NCI-H146 (cell line): ENCODE data around the gene FYTTD1.

ENCODE experiments used
- DNase-seq: peaks from one replicate; lab custom pipeline; 2025; lab: John Stamatoyannopoulos, UW

The FYTTD1 gene

DNA sequence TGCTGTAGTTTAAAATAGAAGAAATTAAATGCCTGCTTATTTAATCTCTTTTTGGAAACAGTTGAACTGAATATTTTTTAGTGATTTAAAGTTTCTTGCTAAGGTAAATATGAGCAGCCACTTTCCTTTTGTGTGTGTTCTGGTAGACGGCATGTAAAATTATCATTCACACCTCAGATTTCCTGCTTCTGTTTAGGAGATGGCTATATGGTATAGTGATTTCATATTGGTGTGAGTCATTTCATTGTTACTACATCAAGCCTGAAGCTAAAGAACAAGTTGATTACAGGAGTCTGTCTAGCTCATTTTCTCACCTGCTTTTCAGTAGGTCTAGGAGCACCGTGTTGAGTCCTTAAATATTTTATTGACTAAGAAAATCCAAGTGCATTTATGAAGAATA is 43.6 kb downstream of the FYTTD1 start:
- no peak for DNase-seq

DNA sequence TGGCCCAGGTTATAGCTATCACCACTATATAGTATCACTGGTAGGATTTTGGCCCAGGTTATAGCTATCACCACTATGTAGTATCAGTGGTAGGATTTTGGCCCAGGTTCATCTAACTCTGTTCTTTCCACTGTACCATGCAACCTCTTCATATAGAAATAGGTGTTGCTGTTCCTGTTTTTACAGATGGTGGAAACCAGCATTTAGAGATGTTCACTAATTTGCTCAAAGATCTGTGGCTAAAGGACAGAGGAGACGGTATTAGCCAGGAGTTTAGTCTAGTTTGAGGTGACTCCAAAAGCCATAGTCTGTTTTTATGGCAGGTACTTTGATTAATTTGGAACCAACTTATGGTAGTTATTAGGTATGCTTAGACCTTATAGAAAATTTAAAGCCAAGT is 44.4 kb downstream of the FYTTD1 start:
- DNase-seq = no peak

DNA sequence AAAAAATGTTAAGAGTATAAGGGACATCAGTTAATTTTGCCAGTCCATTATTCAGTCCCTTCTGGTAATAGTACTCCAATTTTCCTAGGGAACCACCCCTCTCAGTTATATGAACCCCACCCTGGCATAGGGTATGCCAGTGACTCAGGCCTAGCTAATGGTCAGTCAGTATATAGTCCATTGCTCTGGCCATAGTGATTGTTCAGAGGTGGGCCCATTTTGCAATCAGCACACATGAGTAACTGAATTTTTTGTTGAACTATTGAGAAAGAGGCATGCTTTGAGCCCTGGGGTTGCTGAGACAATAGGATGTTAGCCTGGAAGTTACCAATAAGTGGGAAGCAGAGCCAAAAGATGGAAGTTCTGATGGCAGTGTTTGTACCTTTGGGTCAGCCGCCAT is 45.5 kb downstream of the FYTTD1 start:
- DNase-seq = no peak

DNA sequence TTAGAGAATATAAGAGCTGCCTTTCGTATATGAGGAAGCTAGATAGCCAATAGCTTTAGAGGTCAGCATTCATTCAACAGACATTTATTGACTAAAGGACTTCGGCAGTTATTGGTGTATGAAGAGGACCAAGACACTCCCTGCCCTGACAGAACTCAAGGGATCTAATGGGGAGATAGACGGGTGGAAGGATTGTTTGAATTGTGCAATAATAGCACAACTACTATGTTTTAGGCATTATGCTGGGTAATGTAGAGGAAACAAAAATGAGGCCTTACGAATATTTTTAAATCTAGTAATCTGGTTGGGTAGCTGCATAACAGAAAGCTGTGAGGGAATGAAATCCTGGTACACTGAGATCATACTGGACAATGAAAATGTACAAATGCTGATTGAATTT is 46.4 kb downstream of the FYTTD1 start:
- DNase-seq = no peak

DNA sequence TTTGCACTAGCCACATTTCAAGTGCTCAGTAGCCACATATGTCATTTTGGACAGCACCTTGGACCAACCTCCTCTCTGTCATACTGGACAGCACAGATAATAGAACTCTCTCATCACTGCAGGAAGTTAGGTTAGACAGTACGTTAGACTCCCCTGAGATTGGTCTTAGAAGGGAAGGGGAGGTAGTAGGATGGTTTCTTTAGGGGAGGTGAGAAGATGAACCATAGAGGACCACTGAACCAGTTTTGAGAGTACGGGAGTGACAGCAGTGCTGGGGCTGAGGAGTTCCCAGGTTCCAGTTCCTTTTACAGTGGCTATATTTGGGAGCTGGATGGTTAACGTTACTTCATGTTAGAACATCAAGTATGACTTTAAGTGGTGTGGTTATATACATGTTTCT is 49.2 kb downstream of the FYTTD1 start:
- no peak for DNase-seq

DNA sequence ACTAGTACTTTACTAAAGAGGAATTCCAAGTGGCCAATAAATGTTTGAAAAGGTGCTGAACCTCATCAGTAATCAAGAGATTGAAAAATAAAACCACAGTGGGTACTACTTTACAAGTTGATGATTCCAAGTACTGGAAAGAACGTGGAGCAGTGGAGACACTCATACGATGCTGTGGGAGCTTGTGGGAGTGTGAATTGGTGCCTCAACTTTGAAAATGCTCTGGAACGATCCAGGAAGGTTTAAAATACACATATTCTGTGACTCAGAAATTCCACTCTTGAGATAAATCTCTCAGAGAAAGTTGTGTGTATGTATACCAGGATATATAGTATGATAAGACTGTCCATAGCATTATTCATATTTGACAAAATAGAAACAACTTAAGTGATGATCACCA is 50.7 kb downstream of the FYTTD1 start:
- DNase-seq = no peak

DNA sequence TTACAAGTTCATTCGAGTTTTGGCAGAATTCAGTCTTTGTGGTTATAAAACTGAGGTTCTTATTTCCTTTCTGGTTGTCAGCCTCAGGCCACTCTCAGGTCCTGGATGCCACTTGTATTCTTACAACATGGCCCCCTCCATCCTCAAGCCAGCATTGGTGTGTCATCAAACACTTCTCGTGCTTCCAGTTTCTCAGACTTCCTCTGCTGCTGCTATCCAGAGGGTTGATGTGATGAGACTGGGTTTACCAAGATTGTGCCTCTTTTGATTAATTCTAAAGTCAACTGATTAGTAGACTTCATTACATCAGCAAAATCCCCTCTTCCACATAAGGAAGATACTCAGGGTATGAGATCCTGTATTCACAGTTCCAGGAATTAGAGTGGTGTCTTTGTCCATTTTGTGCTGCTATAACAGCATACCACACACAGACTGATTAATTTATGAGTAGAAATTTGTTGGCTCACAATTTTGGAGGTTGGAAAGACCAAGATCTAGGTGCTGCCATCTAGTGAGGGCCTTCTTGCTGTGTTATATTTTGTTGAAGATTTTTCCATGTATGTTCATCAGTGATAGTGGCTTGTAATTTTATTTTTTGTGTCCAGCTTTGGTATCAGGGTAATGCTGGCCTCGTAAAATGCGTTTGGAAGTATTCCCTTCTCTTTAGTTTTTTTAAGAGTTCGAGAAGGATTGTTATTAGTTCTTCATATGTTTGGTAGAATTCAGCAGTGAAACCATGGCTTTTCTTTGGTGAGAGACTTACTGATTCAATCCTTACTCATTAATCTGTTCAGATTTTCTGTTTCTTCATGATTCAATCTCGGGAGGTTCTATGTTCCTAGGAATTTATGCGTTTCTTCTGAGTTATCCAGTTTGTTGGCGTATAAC is 52.5 kb downstream of the FYTTD1 start:
- peak; percentile 18 for DNase-seq

DNA sequence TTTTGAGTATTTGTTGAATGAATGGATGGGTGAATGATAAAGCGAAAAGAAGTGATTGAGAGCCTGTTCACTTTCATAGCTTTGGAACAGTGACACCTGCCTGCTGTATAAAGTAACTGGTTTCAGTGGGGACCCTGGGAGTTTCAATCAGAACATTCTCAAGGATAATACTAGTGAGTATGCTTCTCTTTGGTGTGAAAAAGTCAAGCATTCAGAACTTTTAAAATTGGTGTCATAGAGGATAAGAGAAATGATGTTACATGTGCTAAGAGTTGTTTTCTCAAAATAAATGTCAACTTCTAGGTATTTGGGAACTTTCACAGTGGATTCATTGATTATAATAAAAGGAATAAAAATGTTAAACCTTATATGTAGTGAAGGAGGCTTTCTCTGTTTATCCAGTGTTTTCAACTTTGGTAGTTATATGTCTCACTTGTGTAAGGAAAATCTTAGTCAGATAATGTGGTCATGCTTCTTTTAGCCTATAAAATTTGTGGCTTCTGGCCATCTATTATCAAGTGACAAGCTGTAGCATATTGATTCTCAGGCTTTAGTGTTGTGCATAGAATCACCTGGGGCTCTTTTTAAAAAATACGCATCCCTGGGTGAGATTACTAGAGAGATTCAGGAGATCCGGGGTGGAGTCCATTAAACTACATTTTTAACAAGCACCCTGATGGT is 53.2 kb downstream of the FYTTD1 start:
- DNase-seq = no peak

DNA sequence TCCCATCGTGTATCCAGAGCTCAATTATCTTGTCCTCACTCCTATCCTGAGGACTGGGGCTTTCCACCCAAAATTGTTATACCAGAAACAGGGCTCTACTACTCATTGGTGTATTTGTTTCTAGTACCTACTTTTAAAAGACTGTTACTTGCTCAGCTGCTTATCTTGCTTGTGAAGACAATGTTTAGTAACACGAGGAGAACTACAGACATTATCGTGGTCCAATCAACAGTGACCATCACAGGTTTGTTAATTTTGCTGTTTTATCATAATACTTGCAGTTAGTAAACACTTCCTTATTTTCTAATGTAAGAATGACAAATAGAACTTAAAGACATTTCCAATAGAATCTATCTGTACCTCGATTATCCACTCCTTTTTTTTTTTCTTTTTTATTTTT is 54.8 kb downstream of the FYTTD1 start:
- DNase-seq = no peak

DNA sequence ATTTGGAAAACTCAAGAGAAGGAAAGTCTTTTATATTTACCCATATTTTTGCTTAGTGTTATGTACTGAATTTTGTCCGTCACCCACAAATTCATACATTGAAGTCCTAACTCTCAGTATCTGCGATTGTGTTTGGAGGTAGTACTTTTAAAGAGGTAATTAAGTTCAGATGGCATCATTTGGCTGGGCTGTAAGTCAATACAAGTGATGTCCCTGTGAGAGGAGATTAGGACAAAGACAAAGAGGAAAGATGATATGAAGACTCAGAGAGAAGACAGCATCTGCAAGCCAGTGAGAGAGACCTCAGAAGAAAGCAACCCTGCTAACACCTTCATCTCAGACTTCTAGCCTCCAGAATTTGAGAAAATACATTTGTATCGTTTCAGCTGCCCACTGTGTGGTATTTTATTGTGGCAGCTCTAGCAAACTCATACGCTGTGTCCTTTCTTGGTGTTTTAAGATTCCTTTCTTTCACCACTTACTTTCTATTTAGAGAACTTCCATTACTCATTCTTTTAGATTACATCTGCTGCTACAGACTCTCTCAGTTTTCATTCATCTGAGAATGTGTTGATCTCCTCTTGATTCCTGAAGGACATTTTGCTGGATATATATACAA is 58.4 kb downstream of the FYTTD1 start:
- no peak for DNase-seq

DNA sequence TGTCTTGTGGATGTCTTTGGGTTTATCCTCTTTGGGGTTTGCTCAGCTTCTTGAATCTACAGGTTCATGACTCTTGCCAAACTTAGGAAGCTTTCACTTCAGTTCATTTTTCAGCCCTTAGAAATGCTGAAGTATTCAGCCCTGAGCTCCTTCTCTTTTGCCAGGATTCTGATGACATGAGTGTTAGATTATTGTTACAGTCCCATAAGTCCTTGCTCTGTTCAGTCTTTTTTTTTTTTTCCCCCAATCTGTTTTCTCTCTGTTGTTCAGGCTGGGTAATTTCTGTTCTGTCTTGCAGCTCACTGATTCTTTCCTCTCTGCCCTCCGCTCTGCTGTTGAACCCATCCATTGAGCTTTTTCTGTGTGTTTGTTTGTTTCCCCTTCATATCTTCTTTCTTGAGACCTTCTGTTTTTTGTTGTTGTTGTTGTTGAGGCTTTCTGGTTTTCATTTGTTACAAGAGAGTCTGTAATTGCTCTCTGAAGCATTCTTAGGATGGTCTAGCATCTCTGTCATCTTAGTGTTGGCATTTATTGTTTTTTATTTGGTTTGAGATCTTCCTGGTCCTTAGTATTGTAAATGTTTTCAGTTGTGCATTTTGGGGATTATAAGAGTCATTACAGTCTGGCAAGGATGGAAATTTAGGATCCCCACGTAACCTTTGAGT is 59.8 kb downstream of the FYTTD1 start:
- DNase-seq = no peak

DNA sequence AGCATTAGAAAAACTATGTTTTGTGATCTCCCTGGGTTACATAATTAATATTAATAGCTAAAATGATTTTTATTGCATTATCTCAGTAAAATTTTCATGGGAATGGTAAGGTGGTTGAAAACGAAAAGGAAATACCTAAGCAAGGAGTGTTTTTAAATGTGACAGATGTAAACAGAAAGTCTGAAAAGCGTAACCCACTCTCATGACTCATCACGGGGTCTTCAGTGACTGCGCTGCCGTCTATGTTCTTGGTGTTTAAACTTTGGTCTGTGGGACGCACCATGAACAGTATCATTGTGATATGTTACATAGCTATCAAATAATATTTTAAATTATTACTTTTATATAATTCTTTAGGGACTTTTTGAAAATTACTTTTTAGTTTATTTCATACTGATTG is 61.2 kb downstream of the FYTTD1 start:
- no peak for DNase-seq

DNA sequence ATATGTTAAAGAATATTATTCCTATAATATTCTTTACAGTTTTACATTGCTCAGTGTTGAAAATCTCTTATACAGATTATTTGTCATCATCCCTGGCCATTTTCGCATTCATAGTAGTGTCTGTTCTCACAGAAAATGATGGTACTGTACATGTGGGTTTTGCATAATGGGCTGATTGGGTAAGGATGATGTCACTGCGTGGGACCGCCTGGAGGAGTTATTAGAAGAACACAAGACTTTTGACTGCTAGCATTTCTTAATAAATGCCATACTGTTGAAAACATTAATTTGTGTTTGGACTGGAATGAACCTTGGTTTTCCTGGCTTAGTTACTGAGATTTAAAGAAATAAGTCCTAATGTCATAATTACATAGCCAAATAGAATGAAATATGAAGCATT is 61.7 kb downstream of the FYTTD1 start:
- no peak for DNase-seq

DNA sequence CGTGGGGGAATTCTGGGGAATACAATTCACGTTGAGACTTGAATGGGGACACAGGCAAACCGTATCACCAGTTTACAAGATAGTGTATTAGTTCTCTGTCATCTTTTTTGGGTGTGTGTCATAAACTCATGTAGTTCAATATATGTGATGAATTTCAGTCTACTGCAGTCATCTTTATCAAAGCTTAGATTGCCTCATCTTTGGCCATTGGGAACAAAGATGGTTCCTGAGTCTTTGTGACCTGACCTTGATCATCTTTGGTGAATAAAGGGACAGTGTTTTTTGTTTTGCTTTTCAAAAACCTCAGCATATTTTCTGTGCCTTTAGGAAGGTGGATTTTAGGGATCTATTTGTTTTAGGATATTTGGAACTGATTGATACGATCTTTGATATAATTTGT is 64.7 kb downstream of the FYTTD1 start:
- DNase-seq = no peak

DNA sequence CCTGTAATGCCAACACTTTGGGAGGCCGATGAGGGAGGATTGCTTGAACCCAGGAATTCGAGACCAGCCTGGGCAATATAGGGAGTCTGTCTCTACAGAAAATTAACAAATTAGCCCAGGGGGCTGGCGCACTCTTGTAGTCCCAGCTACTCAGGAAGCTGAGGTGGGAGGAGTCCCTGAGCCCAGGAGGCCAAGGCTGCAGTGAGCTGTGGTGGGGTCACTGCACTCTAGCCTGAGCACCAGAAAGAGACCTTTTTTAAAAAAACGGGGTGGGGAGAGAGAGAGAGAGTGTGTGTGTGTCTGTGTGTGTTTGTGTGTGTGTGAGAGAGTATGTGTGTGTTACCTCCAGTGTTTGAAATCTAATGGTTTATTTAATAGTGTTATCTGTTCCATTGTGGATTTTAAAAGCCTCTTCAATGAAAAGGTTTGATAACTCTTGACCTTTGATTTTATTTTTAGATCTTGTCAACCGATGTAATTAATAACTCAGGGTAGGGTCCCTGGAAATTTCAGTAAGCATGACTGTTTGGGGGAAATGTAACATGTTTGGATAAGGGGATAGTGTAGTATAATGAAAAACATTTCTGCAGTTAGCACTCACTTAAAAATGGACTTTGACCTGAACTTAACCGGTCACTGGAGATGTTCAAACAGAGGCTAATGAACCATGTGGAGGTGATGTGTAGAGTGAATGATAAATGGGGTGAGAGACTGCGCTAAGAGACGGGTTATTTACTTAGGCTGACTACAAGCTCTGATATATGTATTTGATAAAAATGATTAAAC is 71.1 kb downstream of the FYTTD1 start:
- peak; percentile 94 for DNase-seq

DNA sequence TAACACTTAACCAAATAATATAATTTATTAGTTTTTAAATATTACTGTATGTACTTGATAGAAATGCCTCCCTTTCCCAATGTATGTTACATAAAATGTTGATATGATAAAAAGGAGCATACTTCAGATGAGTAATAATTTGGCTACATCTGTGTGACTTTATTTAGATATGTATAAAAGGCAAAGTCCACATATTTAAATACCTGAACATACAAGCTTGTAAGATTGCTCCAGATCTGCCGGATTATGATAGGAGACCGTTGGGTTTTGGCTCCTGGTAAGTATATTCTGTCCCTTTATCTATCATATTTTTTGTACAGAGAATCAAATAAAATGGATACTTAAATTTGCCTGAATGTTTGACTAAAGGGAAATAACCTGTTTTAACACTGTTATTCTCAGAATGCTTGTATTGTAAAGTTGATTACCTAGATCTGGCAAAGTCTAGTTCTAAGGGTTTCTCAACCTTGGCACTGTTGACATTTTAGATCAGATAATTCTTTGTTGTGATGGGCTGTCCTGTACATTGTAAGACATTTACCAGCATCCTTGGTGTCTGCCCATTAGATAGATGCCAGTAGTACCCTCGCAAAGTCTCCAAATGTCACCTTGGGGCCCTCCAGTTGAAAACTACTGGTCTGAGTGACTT is 79.8 kb downstream of the FYTTD1 start:
- DNase-seq = no peak

DNA sequence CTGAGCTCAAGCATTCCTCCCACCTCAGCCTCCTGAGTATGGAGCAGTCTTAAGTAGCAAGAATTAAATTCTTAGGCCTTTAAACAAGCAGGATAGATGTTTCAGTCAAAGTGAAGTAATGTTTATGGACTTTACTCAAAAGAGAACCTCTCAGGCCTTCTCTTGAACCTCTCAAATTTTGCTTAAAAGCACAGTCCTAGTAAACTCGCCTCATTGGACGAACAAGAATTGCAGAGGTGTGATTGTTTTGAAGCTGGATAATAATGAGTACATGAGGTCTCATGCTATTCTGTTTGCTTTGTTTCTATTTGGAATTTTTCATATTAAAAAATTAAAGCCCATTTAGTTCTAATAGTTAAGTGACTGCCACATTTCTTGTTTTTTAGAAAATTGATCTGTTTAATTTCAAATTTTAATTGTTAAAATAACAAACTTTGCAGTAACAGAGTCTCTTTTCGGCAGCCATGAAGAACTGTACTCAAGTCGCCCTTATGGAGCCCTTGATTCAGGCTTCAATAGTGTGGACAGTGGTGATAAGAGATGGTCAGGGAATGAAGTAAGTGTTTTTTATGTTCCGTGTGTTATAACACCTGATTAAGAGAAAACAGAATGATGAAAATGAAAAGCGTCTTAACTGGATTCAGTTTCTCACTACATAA is 80.8 kb downstream of the FYTTD1 start:
- DNase-seq = no peak

DNA sequence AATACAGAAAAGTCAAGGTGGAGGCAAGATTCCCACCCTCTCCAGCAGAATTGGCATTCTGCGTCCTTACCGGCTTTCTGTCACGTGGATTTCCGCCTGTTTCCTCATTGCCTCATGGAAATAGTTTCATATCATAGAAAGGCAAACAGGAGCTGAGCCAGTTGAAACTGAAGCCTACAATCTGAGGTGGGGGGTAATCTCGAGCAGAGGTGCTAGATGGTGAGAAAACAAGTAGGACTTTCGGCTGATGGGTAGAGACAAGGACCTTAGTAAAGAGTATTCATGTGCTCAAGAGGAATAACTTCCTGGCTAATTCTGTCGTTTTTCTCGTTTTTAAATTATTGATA is 81.3 kb downstream of the FYTTD1 start:
- no peak for DNase-seq

DNA sequence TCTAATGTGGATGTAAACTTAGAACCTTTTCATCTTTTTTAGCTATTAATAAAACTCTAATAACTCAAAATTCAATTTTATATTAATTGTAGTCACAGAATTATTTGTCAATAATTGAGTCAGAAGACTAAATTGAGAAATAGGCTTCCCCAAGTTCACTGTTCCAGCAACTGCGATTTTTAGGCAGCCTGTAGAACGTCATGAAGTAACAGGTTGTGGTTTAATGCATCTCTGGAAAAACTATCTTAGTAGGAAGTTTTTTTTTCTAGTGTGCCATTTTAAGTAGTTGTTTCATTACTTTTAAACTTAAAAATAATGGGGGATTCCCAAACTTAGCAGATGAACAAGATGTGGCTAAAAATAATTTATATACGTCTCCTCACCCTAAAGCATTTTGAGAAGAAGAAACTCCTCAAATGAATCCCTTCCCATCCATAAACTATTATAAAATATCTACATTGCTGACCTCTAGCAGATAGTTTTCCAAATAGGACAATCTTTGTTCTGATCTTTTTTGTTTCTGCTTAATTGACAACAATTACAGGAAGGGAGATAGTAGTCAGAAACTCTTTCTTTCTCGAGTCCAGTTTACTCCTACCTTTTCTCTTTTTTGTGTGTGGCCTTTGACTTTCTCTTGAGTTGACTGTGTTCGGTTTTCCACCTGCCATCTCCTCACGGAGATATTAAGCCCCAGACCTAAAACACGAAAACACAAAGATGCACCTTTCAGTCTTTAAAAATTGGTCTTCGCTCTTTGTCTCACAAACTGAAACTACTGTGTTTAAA is 84.4 kb downstream of the FYTTD1 start:
- no peak for DNase-seq

DNA sequence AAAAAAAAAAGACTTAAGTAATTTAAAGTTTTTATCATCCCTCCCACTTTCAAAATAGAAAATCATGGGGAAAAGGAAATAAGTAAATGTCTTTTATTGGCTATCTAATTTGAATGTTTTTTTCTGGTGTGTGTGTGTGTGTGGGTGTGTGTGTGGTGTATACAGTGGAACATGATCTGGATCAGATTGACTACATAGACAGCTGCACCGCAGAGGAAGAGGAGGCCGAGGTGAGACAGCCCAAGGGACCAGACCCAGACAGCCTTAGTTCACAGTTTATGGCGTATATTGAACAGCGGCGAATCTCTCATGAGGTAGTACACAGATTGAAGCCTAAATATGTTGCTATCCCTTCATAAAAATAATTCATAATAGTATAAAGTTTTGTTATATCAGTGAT is 85.8 kb downstream of the FYTTD1 start:
- no peak for DNase-seq
